IMR-90 (cell line): ENCODE measurements around the gene LPAR1. TPM values are rescaled to one million over a fixed set of nuclear protein-coding genes. Genes with fewer than 3 reads are reported as not detected.
A peak's percentile ranks its signal among the peaks of the same experiment; 100 is the strongest.

Experiments used
- ATAC-seq: fragments of 200-7000 bp; cut with Tn5 transposase; 2 replicates; pipeline ENCODE4 v1.9.1; 2020; ENCODE audit warnings: low read depth, mild to moderate bottlenecking, moderate library complexity
- BruUV-seq: library from RNA; stranded (reverse); fragments of 400-500 nt; replicated peaks from 2 replicates; lab custom pipeline; 2021; lab: Mats Ljungman, UMichigan
- CTCF ChIA-PET: fragments of 300-600 bp; formaldehyde crosslinking; extraction: SDS; loops from one replicate; lab custom pipeline; 2021; ENCODE audit warnings: antibody characterized with exemption; lab: Yijun Ruan, JAX
- POLR2A ChIA-PET: fragments of 300-600 bp; sonication (Branson Sonifier 250); formaldehyde crosslinking; loops from one replicate; lab custom pipeline; 2022; ENCODE audit warnings: antibody characterized with exemption; ENCODE audit not compliant: unreplicated experiment; lab: Charles Lee
- DNase-seq: peaks from one replicate; pipeline ENCODE4 v3.0.0; 2013
- H2AFZ ChIP-seq: replicated peaks from 2 replicates; pipeline ENCODE3; 2013; ENCODE audit warnings: low read length, mild to moderate bottlenecking; ENCODE audit not compliant: poor library complexity
- H2AK5ac ChIP-seq: 2 replicates; pipeline ENCODE4 v1.6.1; 2013; ENCODE audit warnings: low read depth, low read length, inconsistent platforms
- H2AK9ac ChIP-seq: replicated peaks from 2 replicates; pipeline ENCODE3; 2013; ENCODE audit warnings: mild to moderate bottlenecking, low read depth, low read length, moderate library complexity; ENCODE audit not compliant: poor library complexity
- H2BK120ac ChIP-seq: 2 replicates; pipeline ENCODE4 v1.6.1; 2013; ENCODE audit warnings: low read depth, low read length, inconsistent platforms
- H2BK15ac ChIP-seq: 3 replicates; pipeline ENCODE4 v1.6.1; 2013; ENCODE audit warnings: low read depth, low read length, inconsistent platforms
- H2BK20ac ChIP-seq: 2 replicates; pipeline ENCODE4 v1.6.1; 2013; ENCODE audit warnings: low read depth, mild to moderate bottlenecking, inconsistent platforms, low read length, moderate library complexity
- H2BK5ac ChIP-seq: 2 replicates; pipeline ENCODE4 v1.6.1; 2013; ENCODE audit warnings: mild to moderate bottlenecking, low read depth, low read length, inconsistent platforms; ENCODE audit not compliant: poor library complexity, severe bottlenecking
- H3K14ac ChIP-seq: replicated peaks from 2 replicates; pipeline ENCODE4 v1.6.1; 2013; ENCODE audit warnings: low read depth, low read length, inconsistent platforms
- H3K18ac ChIP-seq: 2 replicates; pipeline ENCODE4 v1.6.1; 2013; ENCODE audit warnings: low read depth, low read length, control low read depth
- H3K23ac ChIP-seq: 2 replicates; pipeline ENCODE4 v1.6.1; 2013; ENCODE audit warnings: low read depth, low read length, inconsistent platforms
- H3K27ac ChIP-seq: 2 replicates; pipeline ENCODE4 v1.5.1; 2013; ENCODE audit warnings: mild to moderate bottlenecking, control low read depth, low read length; ENCODE audit not compliant: insufficient read depth
- H3K27me3 ChIP-seq: 2 replicates; pipeline ENCODE4 v1.6.1; 2013; ENCODE audit warnings: low read length; ENCODE audit not compliant: control insufficient read depth, insufficient read depth
- H3K36me3 ChIP-seq: 2 replicates; pipeline ENCODE4 v1.6.1; 2013; ENCODE audit warnings: low read length, mixed read lengths; ENCODE audit not compliant: control insufficient read depth, insufficient read depth
- H3K4ac ChIP-seq: 2 replicates; pipeline ENCODE4 v1.6.1; 2013; ENCODE audit warnings: low read depth, low read length, inconsistent platforms
- H3K4me1 ChIP-seq: 2 replicates; pipeline ENCODE4 v1.6.1; 2013; ENCODE audit warnings: low read length, mixed read lengths; ENCODE audit not compliant: control insufficient read depth, insufficient read depth
- H3K4me2 ChIP-seq: 2 replicates; pipeline ENCODE4 v1.6.1; 2013; ENCODE audit warnings: low read depth, mild to moderate bottlenecking, control low read depth, low read length, moderate library complexity
- H3K4me3 ChIP-seq: 2 replicates; pipeline ENCODE4 v1.5.1; 2013; ENCODE audit warnings: low read depth, mild to moderate bottlenecking, control low read depth, low read length, moderate library complexity; ENCODE audit not compliant: insufficient read depth
- H3K56ac ChIP-seq: 2 replicates; pipeline ENCODE4 v1.6.1; 2013; ENCODE audit warnings: low read length, inconsistent platforms; ENCODE audit not compliant: insufficient read depth; ENCODE audit errors: extremely low read depth
- H3K79me1 ChIP-seq, 2 experiments: 2 replicates each; pipeline ENCODE4 v1.6.1; 2013; ENCODE audit warnings: low read length in 2 of 2, inconsistent platforms in 1 of 2, low read depth in 1 of 2
- H3K9ac ChIP-seq: 2 replicates; pipeline ENCODE4 v1.6.1; 2013; ENCODE audit warnings: low read depth, low read length, control low read depth
- H3K9me1 ChIP-seq: 2 replicates; pipeline ENCODE4 v1.6.1; 2013; ENCODE audit warnings: low read length, inconsistent platforms; ENCODE audit not compliant: insufficient read depth
- H3K9me3 ChIP-seq: 2 replicates; pipeline ENCODE4 v1.6.1; 2013; ENCODE audit warnings: low read length; ENCODE audit not compliant: control insufficient read depth, insufficient read depth
- H4K20me1 ChIP-seq: 2 replicates; pipeline ENCODE4 v1.6.1; 2013; ENCODE audit warnings: low read length, inconsistent platforms; ENCODE audit not compliant: insufficient read depth
- H4K5ac ChIP-seq: 2 replicates; pipeline ENCODE4 v1.6.1; 2013; ENCODE audit warnings: mild to moderate bottlenecking, low read depth, low read length, control low read depth
- H4K8ac ChIP-seq, 2 experiments: 2 replicates each; pipeline ENCODE4 v1.6.1; 2013; ENCODE audit warnings: low read depth in 2 of 2, low read length in 2 of 2, control low read depth in 1 of 2, inconsistent platforms in 1 of 2
- H4K91ac ChIP-seq: 2 replicates; pipeline ENCODE4 v1.6.1; 2013; ENCODE audit warnings: low read depth, low read length, inconsistent platforms; ENCODE audit not compliant: insufficient read depth
- BHLHE40 ChIP-seq: fragments of 150-350 bp; IDR thresholded peaks from 2 replicates; pipeline ENCODE4 v1.6.1; 2016; ENCODE audit warnings: mild to moderate bottlenecking, low read depth, low read length
- CEBPB ChIP-seq: IDR thresholded peaks from 2 replicates; pipeline ENCODE4 v1.6.1; 2012; ENCODE audit warnings: low read depth, low read length, improper control_type of control experiment
- CHD1 ChIP-seq: IDR thresholded peaks from 2 replicates; pipeline ENCODE4 v1.6.1; 2012; ENCODE audit warnings: low read depth, low read length, improper control_type of control experiment
- FOS ChIP-seq: fragments of 150-350 bp; IDR thresholded peaks from 2 replicates; pipeline ENCODE4 v1.6.1; 2016; ENCODE audit warnings: low read depth, low read length
- MAFK ChIP-seq: IDR thresholded peaks from 2 replicates; pipeline ENCODE4 v1.6.1; 2012; ENCODE audit warnings: low read depth, low read length, improper control_type of control experiment
- MAZ ChIP-seq: IDR thresholded peaks from 2 replicates; pipeline ENCODE4 v1.6.1; 2012; ENCODE audit warnings: low read depth, mild to moderate bottlenecking, low read length, improper control_type of control experiment, moderate library complexity, borderline replicate concordance
- NFE2L2 ChIP-seq: fragments of 150-350 bp; IDR thresholded peaks from 2 replicates; pipeline ENCODE4 v1.6.1; 2016; ENCODE audit warnings: low read depth, mild to moderate bottlenecking, low read length
- POLR2A ChIP-seq: IDR thresholded peaks from 2 replicates; pipeline ENCODE4 v1.6.1; 2012; ENCODE audit warnings: mild to moderate bottlenecking, low read depth, low read length
- RAD21 ChIP-seq: IDR thresholded peaks from 2 replicates; pipeline ENCODE4 v1.6.1; 2012; ENCODE audit warnings: low read length, improper control_type of control experiment
- RCOR1 ChIP-seq: IDR thresholded peaks from 2 replicates; pipeline ENCODE4 v1.6.1; 2012; ENCODE audit warnings: mild to moderate bottlenecking, low read length, improper control_type of control experiment; ENCODE audit not compliant: insufficient replicate concordance
- RFX5 ChIP-seq: IDR thresholded peaks from 2 replicates; pipeline ENCODE4 v1.8.0; 2012; ENCODE audit warnings: low read depth, mild to moderate bottlenecking, low read length, moderate library complexity
- SMC3 ChIP-seq: fragments of 150-350 bp; IDR thresholded peaks from 2 replicates; pipeline ENCODE4 v1.6.1; 2016; ENCODE audit warnings: low read depth, mild to moderate bottlenecking, antibody characterized with exemption, low read length, moderate library complexity
- WGBS, 2 experiments: methylation state at CpG; one replicate each; pipeline versions ENCODE4 v1.1.5 to v1.1.7; 2013; ENCODE audit warnings: missing lambda C conversion rate in 2 of 2; ENCODE audit not compliant: insufficient read length in 1 of 2; ENCODE audit errors: extremely low coverage in 2 of 2; 5-methylcytosine and 5-hydroxymethylcytosine counted together
- dilution Hi-C: fragments of 300-500 bp; cut with HindIII; formaldehyde crosslinking; loops from one replicate; pipeline ENCODE4 v1.14.3; 2018; ENCODE audit warnings: low sequenced_read_pairs; ENCODE audit not compliant: unreplicated experiment
- in situ Hi-C: fragments of 300-500 bp; cut with MboI; formaldehyde crosslinking; loops from 3 replicates; pipeline ENCODE4 v1.14.3; 2019; ENCODE audit warnings: low sequenced_read_pairs, inconsistent platforms, mixed read lengths
- intact Hi-C: fragments of 100-400 bp; cut with micrococcal nuclease; formaldehyde crosslinking; loops from 2 replicates; pipeline ENCODE4 v1.10.0; 2022
- polyA plus RNA-seq, 3 experiments: library from polyadenylated mRNA; depleted of rRNA; stranded (reverse); fragments of >200 nt; gene quantifications; 2 replicates each; pipeline ENCODE4 v1.2.3, GENCODE V29; 2012; ENCODE audit warnings: low replicate concordance in 1 of 3
- total RNA-seq: library from RNA; depleted of rRNA; stranded (reverse); fragments of >200 nt; gene quantifications from 2 replicates; pipeline ENCODE4 v1.2.3, GENCODE V29; 2012
- TF ChIP-seq, protein P1 (sequence below): fragments of 150-350 bp; IDR thresholded peaks from 2 replicates; pipeline ENCODE4 v1.6.1; 2017; ENCODE audit warnings: mild to moderate bottlenecking, antibody characterized with exemption, low read length, low read depth
- TF ChIP-seq, protein P2 (sequence below): conservative IDR thresholded peaks from 2 replicates; pipeline ENCODE4 v1.5.1; 2012; ENCODE audit warnings: mild to moderate bottlenecking, low read depth, low read length, improper control_type of control experiment

The LPAR1 gene
- total and polyA plus RNA-seq, 2 of the 4 experiments (the other 2 are of a cell fraction): 171 to 315 TPM

- Histone ChIP-seq H3K14ac (no peak overlapping the region), H2BK15ac (no peak overlapping the region), H3K27me3 (no peaks in the 10 kb centered on the region), H4K20me1 (peaks cover 91% of the 10 kb centered on the region), H3K36me3 (peaks cover 12% of the 10 kb centered on the region), H3K4ac (no peak overlapping the region), H3K56ac (no peak overlapping the region), H3K23ac (no peak overlapping the region), H2BK5ac (no peak overlapping the region), H3K4me1 (peaks cover 9% of the 10 kb centered on the region), H4K91ac (no peak overlapping the region), H4K8ac (no peak overlapping the region), H2AFZ (no peak overlapping the region), H2AK9ac (no peak overlapping the region), H3K18ac (no peak overlapping the region), H3K4me2 (no peak overlapping the region; the same call in 1 of the 2 replicates), H3K9me1 (peaks cover 25% of the 10 kb centered on the region), H3K9me3 (no peaks in the 10 kb centered on the region), H2AK5ac (no peak overlapping the region), H2BK120ac (no peak overlapping the region), H3K27ac (no peak overlapping the region), H3K79me1 (peaks cover 22 to 75% of the 10 kb centered on the region in 2 experiments), H4K5ac (no peak overlapping the region), H3K4me3 (no peak overlapping the region), H2BK20ac (no peak overlapping the region), H3K9ac (no peak overlapping the region)
- POLR2A ChIA-PET: interaction anchor here (0.6 kb wide), 1 partner anchor 9 kb away, joined by 3 read pairs; no protein-coding TSS in a partner anchor
- DNase-seq: peak; percentile 48
- BruUV-seq: no TSS peak
- dilution Hi-C loops: no loop called here
- CTCF ChIA-PET: interaction anchor here (0.6 kb wide), 1 partner anchor 697 kb away, joined by 3 read pairs; no protein-coding TSS in a partner anchor
- in situ Hi-C loops: no loop called here
- intact Hi-C loops: no loop called here
- no peak for ATAC-seq
- WGBS, 2 experiments: no CpG with 5 or more reads among the region's 7 CpGs
- no peak for TF ChIP-seq BHLHE40
- no peak for TF ChIP-seq SMC3
- TF ChIP-seq RAD21: no peak
- TF ChIP-seq CEBPB: no peak
- TF ChIP-seq POLR2A: no peak
- TF ChIP-seq NFE2L2: no peak
- no peak for TF ChIP-seq FOS
- TF ChIP-seq MAFK: no peak
- TF ChIP-seq CHD1: no peak
- TF ChIP-seq, protein P1, sequence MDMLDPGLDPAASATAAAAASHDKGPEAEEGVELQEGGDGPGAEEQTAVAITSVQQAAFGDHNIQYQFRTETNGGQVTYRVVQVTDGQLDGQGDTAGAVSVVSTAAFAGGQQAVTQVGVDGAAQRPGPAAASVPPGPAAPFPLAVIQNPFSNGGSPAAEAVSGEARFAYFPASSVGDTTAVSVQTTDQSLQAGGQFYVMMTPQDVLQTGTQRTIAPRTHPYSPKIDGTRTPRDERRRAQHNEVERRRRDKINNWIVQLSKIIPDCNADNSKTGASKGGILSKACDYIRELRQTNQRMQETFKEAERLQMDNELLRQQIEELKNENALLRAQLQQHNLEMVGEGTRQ: no peak
- TF ChIP-seq MAZ: no peak
- no peak for TF ChIP-seq RCOR1
- TF ChIP-seq, protein P2, sequence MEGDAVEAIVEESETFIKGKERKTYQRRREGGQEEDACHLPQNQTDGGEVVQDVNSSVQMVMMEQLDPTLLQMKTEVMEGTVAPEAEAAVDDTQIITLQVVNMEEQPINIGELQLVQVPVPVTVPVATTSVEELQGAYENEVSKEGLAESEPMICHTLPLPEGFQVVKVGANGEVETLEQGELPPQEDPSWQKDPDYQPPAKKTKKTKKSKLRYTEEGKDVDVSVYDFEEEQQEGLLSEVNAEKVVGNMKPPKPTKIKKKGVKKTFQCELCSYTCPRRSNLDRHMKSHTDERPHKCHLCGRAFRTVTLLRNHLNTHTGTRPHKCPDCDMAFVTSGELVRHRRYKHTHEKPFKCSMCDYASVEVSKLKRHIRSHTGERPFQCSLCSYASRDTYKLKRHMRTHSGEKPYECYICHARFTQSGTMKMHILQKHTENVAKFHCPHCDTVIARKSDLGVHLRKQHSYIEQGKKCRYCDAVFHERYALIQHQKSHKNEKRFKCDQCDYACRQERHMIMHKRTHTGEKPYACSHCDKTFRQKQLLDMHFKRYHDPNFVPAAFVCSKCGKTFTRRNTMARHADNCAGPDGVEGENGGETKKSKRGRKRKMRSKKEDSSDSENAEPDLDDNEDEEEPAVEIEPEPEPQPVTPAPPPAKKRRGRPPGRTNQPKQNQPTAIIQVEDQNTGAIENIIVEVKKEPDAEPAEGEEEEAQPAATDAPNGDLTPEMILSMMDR: no peak
- TF ChIP-seq RFX5: no peak
These were observed 29.9 kb downstream of the LPAR1 start for GRCh38 chr9:111008158-111009075.
